ENCODE data around the gene SLC10A1.
"Not testable (repeated sequence)": the region's sequence is repeated elsewhere in the genome, so short reads cannot be mapped to it uniquely, and the experiment has no call there.

The SLC10A1 gene

GRCh38 chr14:69769623-69770022 is 27.4 kb downstream of the SLC10A1 start:
- no peak for DNase-seq (ENCODE audit: low spot score)

GRCh38 chr14:69768873-69769272 is 28.2 kb downstream of the SLC10A1 start:
- no peak for DNase-seq (ENCODE audit: low spot score)

GRCh38 chr14:69767369-69767999 is 29.6 kb downstream of the SLC10A1 start:
- DNase-seq (ENCODE audit: low spot score) = peak; percentile 94

GRCh38 chr14:69766984-69767368 is 30.1 kb downstream of the SLC10A1 start, which contains the start of gene SRSF5:
TSS of gene SRSF5 (plus strand) at chr14:69767142. CDS start at chr14:69768157, 1,015 bp downstream.
- DNase-seq (ENCODE audit: low spot score) = peak; percentile 94

- no peak for DNase-seq (ENCODE audit: low spot score)
Observed at GRCh38 chr14:69763761-69764510, 33.1 kb downstream of the SLC10A1 start.

- DNase-seq (ENCODE audit: low spot score) = no peak
Observed at GRCh38 chr14:69760810-69761209, 36.2 kb downstream of the SLC10A1 start.

GRCh38 chr14:69756298-69756697 is 40.7 kb downstream of the SLC10A1 start:
- DNase-seq (ENCODE audit: low spot score) = no peak

GRCh38 chr14:69755784-69756183 is 41.3 kb downstream of the SLC10A1 start:
- no peak for DNase-seq (ENCODE audit: low spot score)

- no peak for DNase-seq (ENCODE audit: low spot score)
Observed at GRCh38 chr14:69755296-69755695, 41.7 kb downstream of the SLC10A1 start.

GRCh38 chr14:69754487-69754886 is 42.6 kb downstream of the SLC10A1 start:
- DNase-seq (ENCODE audit: low spot score) = no peak

- DNase-seq (ENCODE audit: low spot score) = no peak
Observed at GRCh38 chr14:69753860-69754259, 43.2 kb downstream of the SLC10A1 start.

- DNase-seq (ENCODE audit: low spot score) = no peak
Observed at GRCh38 chr14:69752773-69753172, 44.3 kb downstream of the SLC10A1 start.

GRCh38 chr14:69750495-69750894 is 46.5 kb downstream of the SLC10A1 start:
- DNase-seq (ENCODE audit: low spot score) = no peak

GRCh38 chr14:69749956-69750355 is 47.1 kb downstream of the SLC10A1 start:
- no peak for DNase-seq (ENCODE audit: low spot score)

- DNase-seq (ENCODE audit: low spot score) = no peak
Observed at GRCh38 chr14:69741055-69741454, 56.0 kb downstream of the SLC10A1 start.

- DNase-seq (ENCODE audit: low spot score) = not testable (repeated sequence)
Observed at GRCh38 chr14:69736405-69736804, 60.6 kb downstream of the SLC10A1 start.

- not testable (repeated sequence) for DNase-seq (ENCODE audit: low spot score)
Observed at GRCh38 chr14:69731919-69732598, 65.0 kb downstream of the SLC10A1 start.

GRCh38 chr14:69727860-69728259 is 69.2 kb downstream of the SLC10A1 start:
- DNase-seq (ENCODE audit: low spot score) = no peak

- DNase-seq (ENCODE audit: low spot score) = peak; percentile 92
Observed at GRCh38 chr14:69726761-69727511, 70.1 kb downstream of the SLC10A1 start.

Measured in AG08396 (cell line).